Chondrocyte (in vitro differentiated cells): Measurements from ENCODE around the gene APC2. TPM values are rescaled to one million over a fixed set of nuclear protein-coding genes. Genes with fewer than 3 reads are reported as not detected.

Experiments
- DNase-seq: peaks from one replicate; pipeline ENCODE4 v3.0.0; 2021; ENCODE audit warnings: mixed read lengths, low spot score
- H3K27ac Mint-ChIP-seq: one replicate; pipeline ENCODE4 v1.8.0; 2021; ENCODE audit warnings: mild to moderate bottlenecking, moderate library complexity, mixed read lengths; ENCODE audit not compliant: unreplicated experiment
- H3K27me3 Mint-ChIP-seq: 2 replicates; pipeline ENCODE4 v1.8.0; 2021; ENCODE audit warnings: low read depth, mixed read lengths
- H3K36me3 Mint-ChIP-seq: 2 replicates; pipeline ENCODE4 v1.8.0; 2021; ENCODE audit warnings: low read depth, mixed read lengths
- H3K4me1 Mint-ChIP-seq: 2 replicates; pipeline ENCODE4 v1.8.0; 2021; ENCODE audit warnings: low read depth, mild to moderate bottlenecking, mixed read lengths
- H3K4me3 Mint-ChIP-seq: one replicate; pipeline ENCODE4 v1.8.0; 2021; ENCODE audit warnings: mild to moderate bottlenecking, moderate library complexity, mixed read lengths; ENCODE audit not compliant: unreplicated experiment
- H3K9me3 Mint-ChIP-seq: 2 replicates; pipeline ENCODE4 v1.8.0; 2021; ENCODE audit warnings: low read depth, mixed read lengths
- CTCF ChIP-seq: fragments of 200-600 bp; sonication (generic); IDR thresholded peaks from 2 replicates; pipeline ENCODE4 v1.5.0; 2021; ENCODE audit warnings: antibody characterized with exemption, mild to moderate bottlenecking, moderate library complexity
- total RNA-seq: library from RNA; stranded (reverse); gene quantifications from 3 replicates; pipeline ENCODE4 v1.2.1, GENCODE V29; 2021

The APC2 gene
- total RNA-seq, 1 donor from 2014 or later, result 3.9 TPM

- peaks cover 27% of the 10 kb centered on the region for H3K4me1 Mint-ChIP-seq
- H3K27me3 Mint-ChIP-seq, result peaks cover 16% of the 10 kb centered on the region
- no peaks in the 10 kb centered on the region for H3K9me3 Mint-ChIP-seq
- no peak for TF ChIP-seq CTCF
- H3K27ac Mint-ChIP-seq, result no peak overlapping the region
- H3K4me3 Mint-ChIP-seq, result peak overlapping the region; percentile 60
- no peak for DNase-seq
- H3K36me3 Mint-ChIP-seq, result peaks cover 6% of the 10 kb centered on the region
Measured at GRCh38 chr19:1446713-1447481, 3.0 kb upstream of the APC2 start.

- H3K27me3 Mint-ChIP-seq, result peaks cover 19% of the 10 kb centered on the region
- H3K27ac Mint-ChIP-seq, result no peak overlapping the region
- peaks cover 25% of the 10 kb centered on the region for H3K4me1 Mint-ChIP-seq
- DNase-seq, result no peak
- no peaks in the 10 kb centered on the region for H3K9me3 Mint-ChIP-seq
- no peak overlapping the region for H3K4me3 Mint-ChIP-seq
- no peak for TF ChIP-seq CTCF
- peaks cover 2% of the 10 kb centered on the region for H3K36me3 Mint-ChIP-seq
Measured at GRCh38 chr19:1447504-1447903, 2.4 kb upstream of the APC2 start.

- Mint-ChIP-seq H3K4me3 (no peak overlapping the region), H3K27ac (no peak overlapping the region), H3K4me1 (peaks cover 25% of the 10 kb centered on the region), H3K36me3 (peaks cover 2% of the 10 kb centered on the region), H3K9me3 (no peaks in the 10 kb centered on the region), H3K27me3 (peaks cover 19% of the 10 kb centered on the region)
- no peak for DNase-seq
- no peak for TF ChIP-seq CTCF
Measured at GRCh38 chr19:1447944-1448343, 2.0 kb upstream of the APC2 start.

- H3K9me3 Mint-ChIP-seq, result no peaks in the 10 kb centered on the region
- peak overlapping the region; percentile 15 for H3K4me3 Mint-ChIP-seq
- H3K27ac Mint-ChIP-seq, result no peak overlapping the region
- DNase-seq, result no peak
- peaks cover 17% of the 10 kb centered on the region for H3K4me1 Mint-ChIP-seq
- peaks cover 26% of the 10 kb centered on the region for H3K27me3 Mint-ChIP-seq
- H3K36me3 Mint-ChIP-seq, result peaks cover 2% of the 10 kb centered on the region
- TF ChIP-seq CTCF, result no peak
Measured at GRCh38 chr19:1450735-1451731, 1.1 kb downstream of the APC2 start.
